Calu3 (cell line): ENCODE results near the gene CACNA1I. TPM values are rescaled to one million over a fixed set of nuclear protein-coding genes. Genes with fewer than 3 reads are reported as not detected.

Experiments used
- BruUV-seq: library from RNA; stranded (reverse); fragments of 400-500 nt; replicated peaks from 2 replicates; lab custom pipeline; 2021; lab: Mats Ljungman, UMichigan
- CTCF ChIA-PET: fragments of 300-600 bp; sonication (Branson Sonifier 250); formaldehyde crosslinking; loops from one replicate; lab custom pipeline; 2022; ENCODE audit warnings: antibody characterized with exemption; lab: Charles Lee
- DNase-seq: peaks from one replicate; pipeline ENCODE4 v3.0.0; 2022
- H3K27ac Mint-ChIP-seq: one replicate; pipeline ENCODE4 v1.8.0; 2022; ENCODE audit warnings: mixed read lengths; ENCODE audit not compliant: unreplicated experiment
- H3K27me3 Mint-ChIP-seq: one replicate; pipeline ENCODE4 v1.8.0; 2022; ENCODE audit warnings: mixed read lengths; ENCODE audit not compliant: unreplicated experiment
- H3K36me3 Mint-ChIP-seq: one replicate; pipeline ENCODE4 v1.8.0; 2022; ENCODE audit warnings: mild to moderate bottlenecking, moderate library complexity, mixed read lengths; ENCODE audit not compliant: insufficient read depth, unreplicated experiment
- H3K4me1 Mint-ChIP-seq: one replicate; pipeline ENCODE4 v1.8.0; 2022; ENCODE audit warnings: mild to moderate bottlenecking, low read depth, mixed read lengths; ENCODE audit not compliant: unreplicated experiment
- H3K4me3 Mint-ChIP-seq: one replicate; pipeline ENCODE4 v1.8.0; 2022; ENCODE audit warnings: mild to moderate bottlenecking, low read depth, moderate library complexity, mixed read lengths; ENCODE audit not compliant: unreplicated experiment
- H3K9me3 Mint-ChIP-seq: one replicate; pipeline ENCODE4 v1.8.0; 2022; ENCODE audit warnings: low read depth, mixed read lengths; ENCODE audit not compliant: unreplicated experiment
- CTCF ChIP-seq: fragments of 200-600 bp; IDR thresholded peaks from one replicate; pipeline ENCODE4 v1.8.0; 2022; ENCODE audit warnings: antibody characterized with exemption; ENCODE audit not compliant: unreplicated experiment
- intact Hi-C: fragments of 100-400 bp; cut with micrococcal nuclease; formaldehyde crosslinking; loops from one replicate; pipeline ENCODE4 v1.10.0; 2022; ENCODE audit not compliant: unreplicated experiment
- total RNA-seq: library from RNA; stranded (reverse); gene quantifications from 2 replicates; pipeline ENCODE4 v1.2.3, GENCODE V29; 2022

CACNA1I gene
- total RNA-seq, 1 experiment from 2014 or later, result 0.05 TPM

GRCh38 chr22:39684702-39685281, 114.2 kb downstream of the CACNA1I start:
- H3K27me3 Mint-ChIP-seq, result peaks cover 82% of the 10 kb centered on the region

GRCh38 chr22:39685336-39686177, 115.0 kb downstream of the CACNA1I start:
- DNase-seq, result no peak
- Mint-ChIP-seq H3K9me3 (no peaks in the 10 kb centered on the region), H3K4me1 (no peaks in the 10 kb centered on the region), H3K36me3 (no peaks in the 10 kb centered on the region), H3K4me3 (no peak overlapping the region), H3K27ac (no peak overlapping the region), H3K27me3 (peaks cover 90% of the 10 kb centered on the region)
- BruUV-seq, result no TSS peak
- CTCF ChIA-PET, result no interaction called here
- intact Hi-C loops, result no loop called here
- no peak for TF ChIP-seq CTCF

More at GRCh38 chr22:39684702-39685281, 114.2 kb downstream of the CACNA1I start:
- no peak for TF ChIP-seq CTCF
- Mint-ChIP-seq H3K4me3 (no peak overlapping the region), H3K4me1 (no peaks in the 10 kb centered on the region), H3K27ac (no peak overlapping the region), H3K36me3 (no peaks in the 10 kb centered on the region), H3K9me3 (no peaks in the 10 kb centered on the region)
- intact Hi-C loops, result no loop called here
- CTCF ChIA-PET, result interaction anchor here (0.6 to 0.7 kb wide), 2 partner anchors 9 to 99 kb away, joined by 4 read pairs; no protein-coding TSS in a partner anchor
- no TSS peak for BruUV-seq
- no peak for DNase-seq

GRCh38 chr22:39686178-39686620, 115.6 kb downstream of the CACNA1I start:
- Mint-ChIP-seq H3K36me3 (no peaks in the 10 kb centered on the region), H3K27me3 (peaks cover 92% of the 10 kb centered on the region), H3K27ac (no peak overlapping the region), H3K4me3 (no peak overlapping the region), H3K9me3 (no peaks in the 10 kb centered on the region), H3K4me1 (no peaks in the 10 kb centered on the region)
- TF ChIP-seq CTCF, result no peak
- intact Hi-C loops, result no loop called here
- DNase-seq, result no peak
- BruUV-seq, result no TSS peak
- CTCF ChIA-PET, result no interaction called here

GRCh38 chr22:39686776-39687525, 116.4 kb downstream of the CACNA1I start:
- H3K27ac Mint-ChIP-seq, result no peak overlapping the region
- DNase-seq, result no peak
- no peak for TF ChIP-seq CTCF
- no peak overlapping the region for H3K4me3 Mint-ChIP-seq
- H3K36me3 Mint-ChIP-seq, result no peaks in the 10 kb centered on the region
- H3K4me1 Mint-ChIP-seq, result no peaks in the 10 kb centered on the region
- no TSS peak for BruUV-seq
- H3K27me3 Mint-ChIP-seq, result peaks cover 92% of the 10 kb centered on the region
- H3K9me3 Mint-ChIP-seq, result no peaks in the 10 kb centered on the region
- intact Hi-C loops, result no loop called here
- CTCF ChIA-PET, result interaction anchor here (0.6 kb wide), 1 partner anchor 25 kb away, joined by 3 read pairs; no protein-coding TSS in a partner anchor
